GM12891 (cell line): ENCODE results near the gene RBM7.

Source experiments
- POLR2A ChIP-seq: IDR thresholded peaks from 2 replicates; pipeline ENCODE4 v1.6.1; 2011; ENCODE audit warnings: low read depth, low read length, control low read depth
- POLR2AphosphoS5 ChIP-seq: IDR thresholded peaks from 2 replicates; pipeline ENCODE4 v1.6.1; 2011; ENCODE audit warnings: low read depth, low read length, control low read depth
- TAF1 ChIP-seq: IDR thresholded peaks from 2 replicates; pipeline ENCODE4 v1.6.1; 2011; ENCODE audit warnings: low read depth, low read length, control low read depth

DNA sequence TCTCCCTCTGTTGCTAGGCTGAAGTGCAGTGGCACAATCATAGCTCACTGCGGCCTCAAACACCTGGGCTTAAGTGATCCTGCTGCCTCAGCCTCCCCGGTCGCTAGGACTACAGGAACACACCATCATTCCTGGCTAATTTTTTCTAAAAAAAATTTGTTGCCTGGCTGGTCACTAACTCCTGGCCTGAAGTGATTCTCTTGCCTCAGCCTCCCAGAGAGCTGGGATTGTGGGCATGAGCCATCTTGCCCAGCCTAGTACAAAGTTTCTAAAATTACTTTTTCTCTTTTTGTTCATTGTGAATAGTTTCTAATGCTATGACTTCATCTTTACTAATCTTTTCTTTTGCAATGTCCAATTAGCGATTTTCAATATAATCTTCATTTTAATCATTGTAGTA, 12.5 kb downstream of the RBM7 start:
- no peak for TF ChIP-seq POLR2A
- TF ChIP-seq TAF1, result no peak
- no peak for TF ChIP-seq POLR2AphosphoS5
